ENCODE measurements around the gene TMEM26.

The TMEM26 gene

GRCh38 chr10:61463035-61463909 lies 10.1 kb upstream of the TMEM26 start:
- in situ Hi-C loops (cut with MboI; ENCODE audit: low sequenced_read_pairs): no loop called here

DNA sequence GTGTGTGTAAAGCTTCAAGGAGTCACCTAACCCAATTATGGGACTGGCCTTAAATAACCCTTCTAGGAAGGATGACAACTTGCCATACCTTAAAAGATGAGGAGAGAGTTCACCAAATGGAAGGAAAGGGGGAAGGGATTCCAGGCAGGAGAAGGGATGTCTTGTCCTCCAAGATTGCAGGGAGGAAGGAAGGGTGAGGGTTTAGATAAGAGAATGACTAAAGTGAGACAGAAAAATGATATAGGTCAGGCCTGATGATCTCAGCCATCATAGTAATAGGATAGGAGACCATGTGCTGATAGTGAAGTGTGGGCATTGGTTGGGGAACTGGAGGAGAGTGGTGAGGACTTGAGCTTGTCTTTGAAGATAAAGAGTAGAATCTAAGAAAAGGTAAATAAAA lies 7.7 kb upstream of the TMEM26 start:
- in situ Hi-C loops (cut with MboI; ENCODE audit: low sequenced_read_pairs): no loop called here

DNA sequence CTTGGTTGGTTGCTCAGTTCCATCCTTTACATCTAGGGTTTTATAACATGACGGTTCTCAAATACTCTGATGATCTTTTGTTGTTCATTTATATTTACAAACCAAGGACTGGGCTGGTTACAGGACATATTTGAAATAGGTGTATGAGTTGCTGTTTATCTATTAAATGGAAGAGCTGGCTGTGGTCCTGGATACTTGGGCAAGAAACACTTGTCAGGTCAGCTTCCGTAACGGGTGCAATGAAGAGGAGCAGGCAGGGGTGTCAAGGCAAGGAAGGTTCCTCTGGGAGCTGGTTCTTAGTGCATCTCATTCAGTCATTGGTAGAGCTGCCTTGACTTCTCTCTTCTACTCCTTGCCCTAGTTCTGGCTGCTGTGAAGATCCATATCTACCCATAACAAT lies 4.8 kb upstream of the TMEM26 start:
- in situ Hi-C loops (cut with MboI; ENCODE audit: low sequenced_read_pairs): no loop called here

GRCh38 chr10:61456095-61456789 lies 3.1 kb upstream of the TMEM26 start:
- in situ Hi-C loops (cut with MboI; ENCODE audit: low sequenced_read_pairs): no loop called here

GRCh38 chr10:61455656-61456055 lies 2.5 kb upstream of the TMEM26 start:
- in situ Hi-C loops (cut with MboI; ENCODE audit: low sequenced_read_pairs): no loop called here

DNA sequence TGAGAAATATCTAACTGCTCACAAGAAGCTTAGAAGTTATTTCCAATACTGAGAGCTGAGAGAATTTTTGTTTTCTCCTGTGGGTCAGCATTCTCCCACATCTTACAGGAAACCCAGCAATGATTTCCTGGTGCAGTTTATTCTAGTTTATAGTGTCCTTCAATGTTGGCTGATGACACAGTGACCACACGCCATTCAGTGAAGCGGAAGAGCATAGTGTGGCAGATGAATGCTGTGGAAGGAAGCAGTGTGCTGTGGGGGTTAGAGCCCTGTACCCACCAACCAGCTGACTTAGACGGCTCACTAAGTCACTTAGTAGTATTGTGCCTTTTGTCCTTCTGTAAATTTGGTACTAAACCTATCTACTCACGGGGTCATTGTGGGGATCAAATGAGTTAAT lies 1.4 kb upstream of the TMEM26 start:
- in situ Hi-C loops (cut with MboI; ENCODE audit: low sequenced_read_pairs): no loop called here

DNA sequence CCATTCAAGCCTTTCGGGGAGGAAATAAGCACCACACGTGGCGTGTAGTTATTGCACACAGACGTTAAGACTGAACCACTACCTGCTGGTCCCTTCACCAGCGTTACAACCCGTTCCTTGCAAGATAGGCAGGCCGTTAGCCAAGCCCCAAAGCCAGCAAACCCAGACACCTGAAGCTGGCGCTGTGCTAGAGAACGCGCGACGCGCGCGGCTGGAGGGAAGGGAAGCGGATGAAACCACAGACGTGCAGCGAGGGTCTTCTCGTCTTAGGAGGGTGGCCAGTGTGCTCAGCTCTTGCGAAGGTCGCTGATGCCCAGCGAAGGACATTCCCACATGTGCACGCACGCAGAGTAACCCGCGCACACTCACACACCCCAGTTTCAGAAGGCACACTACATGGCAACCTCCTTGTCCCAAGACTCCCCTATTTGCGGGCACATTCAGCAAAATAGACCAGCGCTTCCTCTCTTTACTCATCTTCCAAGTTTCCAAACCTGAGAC lies 980 bp downstream of the TMEM26 start:
- in situ Hi-C loops (cut with MboI; ENCODE audit: low sequenced_read_pairs): no loop called here

DNA sequence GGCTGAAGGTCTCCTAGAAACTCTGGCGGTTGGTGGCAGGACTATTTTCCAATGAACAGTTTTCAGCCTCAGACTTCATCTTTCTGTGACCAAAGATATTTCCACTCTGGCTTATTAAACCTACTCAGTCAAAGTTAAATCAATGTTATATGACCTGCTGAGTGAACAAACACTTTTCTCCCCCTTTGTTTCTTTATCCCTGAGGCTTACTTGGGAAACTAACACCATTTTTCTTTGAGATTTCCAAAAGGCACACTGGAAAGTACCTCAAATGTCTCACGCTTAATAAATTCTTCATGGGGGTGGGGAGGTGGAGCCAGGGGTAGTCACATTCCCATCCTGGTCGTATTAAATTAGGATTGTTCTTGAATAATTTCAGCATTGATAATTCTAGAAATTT lies 1.8 kb downstream of the TMEM26 start:
- in situ Hi-C loops (cut with MboI; ENCODE audit: low sequenced_read_pairs): no loop called here

- in situ Hi-C loops (cut with MboI; ENCODE audit: low sequenced_read_pairs): no loop called here
Measured at GRCh38 chr10:61448841-61449600, 4.2 kb downstream of the TMEM26 start.

- in situ Hi-C loops (cut with MboI; ENCODE audit: low sequenced_read_pairs): no loop called here
Measured at GRCh38 chr10:61448091-61448490, 5.1 kb downstream of the TMEM26 start.

GRCh38 chr10:61439058-61439609 lies 14.0 kb downstream of the TMEM26 start:
- in situ Hi-C loops (cut with MboI; ENCODE audit: low sequenced_read_pairs): no loop called here

GRCh38 chr10:61438141-61438988 lies 14.8 kb downstream of the TMEM26 start:
- in situ Hi-C loops (cut with MboI; ENCODE audit: low sequenced_read_pairs): no loop called here

- in situ Hi-C loops (cut with MboI; ENCODE audit: low sequenced_read_pairs): no loop called here
Measured at GRCh38 chr10:61423178-61423577, 30.0 kb downstream of the TMEM26 start.

DNA sequence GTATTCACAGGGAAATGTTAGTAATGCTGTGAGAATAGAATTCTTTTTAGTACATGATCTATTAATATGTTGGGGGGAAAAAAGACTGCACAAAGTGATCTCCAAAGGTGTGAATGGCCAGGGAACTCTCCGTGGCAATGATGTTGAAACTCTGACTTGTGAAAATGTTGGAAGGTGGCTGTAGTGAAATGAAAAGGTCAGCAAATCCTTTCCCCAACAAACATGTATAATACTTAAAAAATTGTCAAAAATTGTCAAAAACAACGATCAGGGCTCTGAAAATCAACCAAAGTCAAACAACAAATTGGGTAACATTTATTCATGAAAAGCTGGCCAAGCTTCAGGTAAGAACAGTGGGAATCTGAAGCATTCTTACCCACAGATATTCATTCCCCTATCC lies 35.5 kb downstream of the TMEM26 start:
- in situ Hi-C loops (cut with MboI; ENCODE audit: low sequenced_read_pairs): no loop called here

DNA sequence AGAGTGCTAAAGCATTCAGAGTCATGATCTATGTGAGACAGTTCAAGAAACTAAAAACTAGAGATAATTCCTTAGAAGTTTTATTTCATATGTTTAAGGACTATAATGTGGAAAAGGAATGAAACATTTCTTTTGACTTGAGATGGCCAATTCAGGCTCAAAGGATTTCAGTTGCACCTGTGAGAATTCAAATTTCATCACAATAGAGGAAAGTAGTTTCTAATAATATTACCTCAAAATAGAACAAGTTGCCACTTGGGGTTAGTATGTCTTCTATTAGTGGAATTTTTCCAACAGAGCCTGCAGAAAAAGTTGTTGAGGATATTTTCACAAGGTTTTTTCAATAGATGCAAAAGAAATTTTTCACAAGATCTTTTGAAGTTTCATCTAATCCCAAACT lies 37.4 kb downstream of the TMEM26 start:
- in situ Hi-C loops (cut with MboI; ENCODE audit: low sequenced_read_pairs): no loop called here

DNA sequence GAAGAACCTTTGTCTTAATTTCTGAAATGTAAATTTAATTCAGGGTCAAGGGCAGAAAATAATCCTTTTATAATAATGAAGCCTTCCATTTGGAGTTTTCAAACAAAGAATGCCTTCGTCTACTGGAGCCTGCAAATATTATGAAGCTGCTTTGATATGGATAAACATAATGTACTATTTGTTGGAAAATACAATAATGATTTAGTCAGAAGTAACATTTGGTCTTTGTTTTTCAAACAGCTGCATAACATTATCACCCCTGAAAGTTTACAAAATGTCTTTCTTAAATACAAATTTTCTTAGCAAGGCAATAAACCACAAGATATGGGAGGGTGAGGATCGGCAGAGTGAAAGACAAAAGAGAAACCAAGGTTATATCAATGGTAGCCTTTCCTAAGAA lies 41.5 kb downstream of the TMEM26 start:
- in situ Hi-C loops (cut with MboI; ENCODE audit: low sequenced_read_pairs): no loop called here

DNA sequence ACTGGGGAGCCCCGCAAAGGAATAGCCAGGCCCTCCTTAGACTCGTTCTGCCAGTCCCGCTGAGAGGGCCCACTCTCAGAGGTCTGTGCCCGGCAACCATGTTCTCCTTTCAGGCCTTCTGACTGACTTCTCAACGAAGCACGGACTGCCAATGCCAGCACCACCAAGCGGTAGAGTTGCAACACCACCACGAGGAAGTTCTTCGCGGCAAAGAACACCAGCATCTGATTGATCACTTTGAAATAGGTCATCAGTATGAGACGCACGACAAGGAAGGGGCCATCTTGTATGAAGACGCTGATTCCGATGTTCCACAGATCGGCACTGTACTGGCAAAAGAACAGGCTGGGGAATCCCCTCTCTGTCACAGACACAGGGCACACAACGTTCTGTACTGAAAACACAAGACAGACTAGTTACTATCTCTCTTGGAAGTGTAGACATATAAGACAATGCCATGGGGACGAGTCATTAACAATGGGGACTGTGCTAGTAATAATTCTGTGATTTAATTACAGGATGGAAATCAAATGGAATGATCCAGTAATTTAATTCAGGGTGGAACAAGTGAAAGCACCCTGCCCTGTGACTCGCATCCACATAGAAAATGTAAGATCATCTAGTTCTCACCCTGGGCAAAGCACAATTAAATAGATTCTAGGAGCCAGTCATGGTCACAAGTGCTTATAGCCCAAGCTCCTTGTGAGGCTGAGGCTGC lies 42.7 kb downstream of the TMEM26 start:
- in situ Hi-C loops (cut with MboI; ENCODE audit: low sequenced_read_pairs): no loop called here

DNA sequence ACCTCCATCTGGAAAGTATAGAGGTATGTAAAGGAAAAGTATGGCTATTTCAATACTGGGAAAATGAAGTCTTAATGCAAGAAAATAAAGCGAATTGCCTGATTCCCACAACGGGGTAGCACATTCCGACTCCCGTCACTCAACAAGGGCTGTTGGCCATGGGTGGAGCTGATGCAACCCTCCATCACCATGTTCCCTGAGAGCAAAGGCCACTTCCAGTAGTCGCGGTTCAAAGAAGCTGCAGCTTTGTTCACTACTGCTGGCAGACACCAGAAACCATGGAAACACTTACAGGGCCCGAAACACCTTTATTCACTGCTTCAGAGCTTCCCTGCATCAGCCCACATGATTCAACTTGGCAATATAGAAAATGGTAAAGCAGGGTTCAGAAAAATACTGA lies 44.0 kb downstream of the TMEM26 start:
- in situ Hi-C loops (cut with MboI; ENCODE audit: low sequenced_read_pairs): no loop called here

DNA sequence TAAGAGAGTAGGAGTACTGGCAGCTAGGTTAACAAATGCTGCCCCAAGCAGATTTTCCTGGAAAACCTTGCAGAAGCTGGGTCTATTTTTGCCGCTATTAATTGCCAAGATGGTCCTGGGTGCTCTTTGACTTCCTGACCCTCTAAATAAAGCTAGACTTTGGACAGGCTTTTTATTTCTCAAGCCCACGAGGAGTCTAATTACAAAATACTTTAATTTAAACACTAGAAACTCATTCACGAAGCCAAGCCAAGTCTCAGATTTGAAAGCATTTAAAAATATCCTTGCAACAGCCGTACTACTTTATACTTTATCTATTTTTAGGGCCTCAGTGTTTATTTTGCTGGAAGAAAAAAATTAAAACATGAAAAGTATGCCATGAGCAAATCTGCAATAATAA lies 45.1 kb downstream of the TMEM26 start:
- in situ Hi-C loops (cut with MboI; ENCODE audit: low sequenced_read_pairs): no loop called here

GRCh38 chr10:61406736-61407135 lies 46.4 kb downstream of the TMEM26 start:
- in situ Hi-C loops (cut with MboI; ENCODE audit: low sequenced_read_pairs): no loop called here

All from HL-60/S4 treated with retinoic acid at 250 ng/mL for 4 days and 3 days (cell line).